Neural progenitor cell (in vitro differentiated cells): ENCODE measurements around the gene JAZF1.

ENCODE experiments used
- EZH2 ChIP-seq: fragments of 200-600 bp; sonication (generic); IDR thresholded peaks from 2 replicates; pipeline ENCODE4 v1.6.1; 2017; ENCODE audit warnings: antibody characterized with exemption, mild to moderate bottlenecking, moderate library complexity
- EZH2phosphoT487 ChIP-seq: fragments of 200-600 bp; sonication (generic); IDR thresholded peaks from 2 replicates; pipeline ENCODE4 v1.6.1; 2017; ENCODE audit warnings: antibody characterized with exemption
- TF ChIP-seq, protein P1 (sequence below): fragments of 200-600 bp; sonication (generic); IDR thresholded peaks from 2 replicates; pipeline ENCODE4 v1.5.1; 2017; ENCODE audit warnings: antibody characterized with exemption, mild to moderate bottlenecking

- TF ChIP-seq, protein P1, sequence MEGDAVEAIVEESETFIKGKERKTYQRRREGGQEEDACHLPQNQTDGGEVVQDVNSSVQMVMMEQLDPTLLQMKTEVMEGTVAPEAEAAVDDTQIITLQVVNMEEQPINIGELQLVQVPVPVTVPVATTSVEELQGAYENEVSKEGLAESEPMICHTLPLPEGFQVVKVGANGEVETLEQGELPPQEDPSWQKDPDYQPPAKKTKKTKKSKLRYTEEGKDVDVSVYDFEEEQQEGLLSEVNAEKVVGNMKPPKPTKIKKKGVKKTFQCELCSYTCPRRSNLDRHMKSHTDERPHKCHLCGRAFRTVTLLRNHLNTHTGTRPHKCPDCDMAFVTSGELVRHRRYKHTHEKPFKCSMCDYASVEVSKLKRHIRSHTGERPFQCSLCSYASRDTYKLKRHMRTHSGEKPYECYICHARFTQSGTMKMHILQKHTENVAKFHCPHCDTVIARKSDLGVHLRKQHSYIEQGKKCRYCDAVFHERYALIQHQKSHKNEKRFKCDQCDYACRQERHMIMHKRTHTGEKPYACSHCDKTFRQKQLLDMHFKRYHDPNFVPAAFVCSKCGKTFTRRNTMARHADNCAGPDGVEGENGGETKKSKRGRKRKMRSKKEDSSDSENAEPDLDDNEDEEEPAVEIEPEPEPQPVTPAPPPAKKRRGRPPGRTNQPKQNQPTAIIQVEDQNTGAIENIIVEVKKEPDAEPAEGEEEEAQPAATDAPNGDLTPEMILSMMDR: no peak
- TF ChIP-seq EZH2phosphoT487 (no peak), EZH2 (no peak)
These were observed 236.0 kb downstream of the JAZF1 start for GRCh38 chr7:27944643-27945042.
